Mesenteric fat pad (tissue), 1 donor: ENCODE measurements around the gene NAXD. TPM values are rescaled to one million over a fixed set of nuclear protein-coding genes. Genes with fewer than 3 reads are reported as not detected.
"Not testable (repeated sequence)": the region's sequence is repeated elsewhere in the genome, so short reads cannot be mapped to it uniquely, and the experiment has no call there.

Source experiments
- DNase-seq: peaks from one replicate; pipeline ENCODE4 v3.0.0-alpha.2; 2020; ENCODE audit warnings: low spot score
- long read RNA-seq: library from polyadenylated mRNA; unstranded; transcript quantifications from one replicate; pipeline ENCODE4 v2.0.0, GENCODE V29; 2020
- total RNA-seq: library from RNA; stranded (reverse); fragmentation: NEBNext Ultra II Directional; extraction: Animal tissue kit (Norgen Biotek cat#: 25700); gene quantifications from one replicate; pipeline ENCODE4 v1.2.1, GENCODE V29; 2021
- donor health status: DM: yes; HTN: yes; CAD: no.

The NAXD gene
- 20.1 TPM for total RNA-seq
- long read RNA-seq, transcript NAXD-202 (7 exons, 2,311 nt), result major isoform, 5 of 163 reads
- long read RNA-seq, transcript NAXD-203 (9 exons, 2,377 nt), result major isoform, 5 of 163 reads
- long read RNA-seq, partial matches to known transcripts, result 12 of 163 reads
- long read RNA-seq, other reads (novel, unspliced or antisense), result 140 of 163 reads

GRCh38 chr13:110615322-110616102, at the start of gene NAXD:
TSS of gene NAXD (plus strand) at chr13:110615545. CDS start at chr13:110615602, 57 bp downstream.
- DNase-seq, result peak; percentile 97

DNA sequence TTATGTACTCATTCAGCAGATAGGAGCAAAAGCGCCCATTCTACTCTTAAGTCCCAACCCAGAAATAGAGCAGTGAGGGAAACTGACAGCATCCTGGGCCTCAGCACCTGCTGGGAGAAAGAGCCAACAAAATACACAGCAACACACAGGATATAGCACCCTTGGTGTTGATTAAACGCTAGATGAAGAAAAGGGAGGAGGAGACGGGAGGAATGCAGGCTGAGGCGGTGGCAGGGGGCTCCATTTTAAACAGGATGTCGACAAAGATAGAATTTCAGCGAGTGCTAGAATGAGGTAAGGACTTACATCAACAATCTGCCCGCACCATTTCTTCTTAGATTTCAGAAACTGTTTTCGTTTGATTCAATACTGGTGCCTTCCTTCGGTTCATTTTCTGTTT, 49.2 kb upstream of the NAXD start:
- no peak for DNase-seq

GRCh38 chr13:110568612-110569011, 46.7 kb upstream of the NAXD start:
- DNase-seq, result peak; percentile 33

DNA sequence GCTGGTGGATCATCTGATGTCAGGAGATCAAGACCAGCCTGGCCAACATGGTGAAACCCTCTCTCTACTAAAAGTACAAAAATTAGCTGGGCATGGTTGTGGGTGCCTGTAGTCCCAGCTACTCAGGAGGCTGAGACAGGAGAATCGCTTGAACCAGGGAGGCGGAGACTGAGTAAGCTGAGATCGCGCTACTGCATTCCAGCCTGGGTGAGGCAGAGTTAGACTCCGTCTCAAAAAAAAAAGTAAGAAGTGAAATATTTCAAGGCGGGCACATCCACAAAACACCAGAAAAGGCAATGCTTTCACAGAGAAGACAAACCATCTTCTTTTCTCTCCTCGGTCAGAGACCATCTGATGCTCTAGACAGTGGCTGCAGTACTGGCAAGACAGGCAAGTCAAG, 45.4 kb upstream of the NAXD start:
- DNase-seq, result not testable (repeated sequence)

DNA sequence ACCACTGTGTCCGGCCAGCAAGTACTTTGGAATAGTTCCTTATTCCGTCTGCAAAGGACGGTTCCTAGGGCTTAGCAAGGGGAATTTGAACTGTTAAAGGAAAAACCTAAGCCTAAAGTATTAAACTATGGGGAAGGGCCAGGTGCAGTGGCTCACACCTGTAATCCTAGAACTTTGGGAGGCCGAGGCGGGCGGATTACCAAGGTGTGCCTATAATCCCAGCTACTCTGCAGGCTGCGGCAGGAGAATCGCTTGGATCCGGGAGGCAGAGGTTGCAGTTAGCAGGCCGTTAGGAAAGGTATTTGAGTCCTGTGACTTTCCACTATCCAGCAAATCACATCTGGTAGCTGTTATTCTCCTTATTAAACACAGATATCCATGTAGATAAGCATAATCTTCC, 44.5 kb upstream of the NAXD start:
- DNase-seq, result no peak

- DNase-seq, result peak; percentile 78
These were observed 43.2 kb upstream of the NAXD start for GRCh38 chr13:110571896-110572777.

GRCh38 chr13:110572778-110573118, 42.6 kb upstream of the NAXD start:
- no peak for DNase-seq

DNA sequence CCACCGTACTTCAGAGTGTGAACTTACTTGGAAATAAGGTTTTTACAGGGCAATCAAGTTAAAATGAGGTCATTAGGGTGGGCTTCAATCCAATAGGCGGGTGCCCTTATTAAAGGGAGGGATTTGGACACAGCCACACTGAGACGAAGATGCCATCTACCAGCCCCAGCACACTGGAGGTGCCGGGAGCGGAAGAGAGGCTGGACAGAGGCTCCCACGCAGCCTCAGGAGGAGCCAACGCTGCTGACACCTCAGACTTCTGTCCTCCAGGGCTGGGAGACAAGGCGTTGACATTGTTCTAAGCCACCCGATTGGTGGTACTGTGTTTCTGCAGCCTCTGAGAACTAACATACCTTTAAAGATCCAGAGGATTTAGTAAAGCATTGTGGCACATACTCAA, 41.2 kb upstream of the NAXD start:
- no peak for DNase-seq

DNA sequence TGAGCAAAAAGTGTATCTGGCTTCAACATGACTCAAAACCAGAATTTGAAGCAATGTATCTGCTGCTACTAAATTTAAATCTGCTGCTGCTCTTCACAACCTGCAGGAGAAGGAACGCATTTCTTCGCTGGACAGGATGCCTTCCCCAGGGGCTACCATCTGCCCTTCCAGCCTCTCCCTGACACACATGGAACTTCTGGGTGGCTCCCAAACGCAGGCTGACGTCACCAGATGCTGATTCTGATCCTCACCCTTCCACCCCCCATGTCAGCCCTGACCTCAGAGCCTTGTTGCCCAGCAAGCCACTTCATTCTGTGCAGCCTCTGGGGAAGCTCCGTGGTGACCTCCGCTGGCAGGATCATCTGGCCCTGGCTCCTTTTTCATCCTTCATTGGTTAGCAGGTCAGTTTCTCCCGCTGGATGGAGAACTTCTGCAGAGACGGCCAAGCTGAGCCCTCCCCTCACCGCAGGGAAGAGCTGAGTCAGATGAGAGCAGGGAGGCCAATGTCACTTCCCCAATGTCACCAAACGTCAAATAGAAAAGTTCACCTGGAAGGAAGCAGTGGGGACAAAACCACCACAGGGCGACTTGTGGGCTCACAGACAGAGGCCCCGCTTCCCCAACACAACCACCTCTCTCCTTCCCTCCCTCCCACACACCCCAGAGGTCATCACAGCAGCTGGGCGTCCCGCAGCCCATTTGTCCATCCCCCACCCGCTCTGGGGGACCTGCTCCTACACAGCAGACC, 39.8 kb upstream of the NAXD start:
- DNase-seq, result peak; percentile 84

DNA sequence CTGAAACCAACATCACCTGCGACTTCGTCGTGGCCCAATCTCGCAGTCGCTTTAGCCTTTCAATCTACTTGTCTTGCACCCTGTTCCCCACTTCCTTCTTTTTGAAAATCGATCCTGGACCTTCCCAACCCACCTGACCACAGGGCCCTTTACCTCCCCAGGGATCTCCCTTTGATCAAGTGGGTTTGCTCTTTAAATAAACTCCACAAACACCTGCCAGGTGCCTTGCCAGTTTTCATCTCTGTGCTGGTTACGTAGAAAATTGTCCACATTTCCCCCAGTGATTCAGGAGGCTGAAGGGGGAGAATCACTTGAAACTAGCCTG, 39.3 kb upstream of the NAXD start:
- no peak for DNase-seq

GRCh38 chr13:110576736-110577476, 38.4 kb upstream of the NAXD start:
- DNase-seq, result no peak

DNA sequence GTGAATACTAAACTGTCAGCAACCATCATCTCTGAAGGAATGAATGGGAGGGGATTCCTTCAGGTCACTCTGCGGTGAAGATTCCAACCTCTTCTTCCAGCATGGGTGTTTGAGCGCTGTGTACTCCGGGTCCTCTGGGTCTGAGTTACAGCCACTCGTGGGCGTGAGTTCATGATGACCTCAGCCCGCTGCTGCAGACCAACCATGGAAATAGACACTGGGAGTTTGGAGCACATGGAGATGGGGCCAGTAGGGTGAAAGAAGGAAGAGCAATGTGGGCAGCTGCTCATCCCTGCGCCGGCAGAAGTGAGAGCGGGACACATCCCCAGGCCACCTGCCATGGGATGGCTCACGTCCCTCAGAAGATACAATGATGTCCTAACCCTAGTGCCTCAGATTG, 37.0 kb upstream of the NAXD start:
- no peak for DNase-seq

DNA sequence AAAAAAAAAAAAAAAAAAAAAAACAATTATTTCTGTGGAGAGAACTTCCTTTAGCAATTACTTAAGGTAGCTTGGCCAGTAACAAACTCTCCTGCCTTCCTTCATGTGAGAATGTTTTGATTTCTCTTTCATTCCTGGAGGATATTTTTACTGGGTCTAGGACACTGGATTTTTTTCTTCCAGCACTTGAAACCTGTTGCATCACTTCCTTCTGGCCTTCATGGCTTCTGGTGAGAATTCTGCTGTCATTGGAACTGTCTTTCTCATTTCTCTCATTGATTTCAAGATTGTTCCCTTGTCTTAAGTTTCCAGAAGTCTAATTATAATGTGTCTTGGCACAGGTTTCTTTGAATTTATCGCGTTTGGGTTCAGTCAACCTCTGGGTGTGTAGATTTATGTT, 34.5 kb upstream of the NAXD start:
- DNase-seq, result no peak

DNA sequence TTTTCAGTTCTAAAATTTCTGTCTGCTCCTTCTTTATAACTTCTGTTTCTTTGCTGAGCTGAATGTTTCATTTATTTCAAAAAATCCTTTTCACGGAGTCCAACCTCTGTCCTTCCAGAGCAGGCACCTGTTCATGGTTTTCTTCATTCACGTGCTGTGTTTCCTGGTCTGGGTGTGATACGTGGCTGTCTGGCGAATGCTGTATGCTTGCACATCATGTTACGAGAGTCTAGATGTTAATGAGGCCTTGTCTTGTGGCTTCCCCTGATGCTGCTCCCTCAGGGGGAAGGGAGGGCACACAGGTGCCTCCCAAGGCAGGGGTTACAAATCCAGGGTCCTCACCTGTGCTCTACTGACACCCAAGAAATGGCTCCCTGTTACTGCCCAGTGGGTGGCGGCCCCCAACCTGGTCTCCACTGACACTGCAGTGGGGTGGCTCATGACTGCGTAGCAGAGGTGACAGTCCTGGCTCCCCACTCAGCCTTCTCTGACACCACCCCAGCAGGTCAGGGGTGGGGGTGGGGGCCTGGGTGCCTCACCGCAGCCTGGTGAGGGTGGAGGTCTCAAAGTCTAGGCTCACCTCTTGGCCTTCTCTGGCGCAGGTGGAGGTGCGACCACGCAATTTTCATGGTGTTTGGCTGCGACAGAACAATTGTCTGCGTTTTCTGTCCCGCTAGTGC, 33.7 kb upstream of the NAXD start:
- peak; percentile 47 for DNase-seq

GRCh38 chr13:110582421-110582954, 32.9 kb upstream of the NAXD start:
- peak; percentile 68 for DNase-seq

DNA sequence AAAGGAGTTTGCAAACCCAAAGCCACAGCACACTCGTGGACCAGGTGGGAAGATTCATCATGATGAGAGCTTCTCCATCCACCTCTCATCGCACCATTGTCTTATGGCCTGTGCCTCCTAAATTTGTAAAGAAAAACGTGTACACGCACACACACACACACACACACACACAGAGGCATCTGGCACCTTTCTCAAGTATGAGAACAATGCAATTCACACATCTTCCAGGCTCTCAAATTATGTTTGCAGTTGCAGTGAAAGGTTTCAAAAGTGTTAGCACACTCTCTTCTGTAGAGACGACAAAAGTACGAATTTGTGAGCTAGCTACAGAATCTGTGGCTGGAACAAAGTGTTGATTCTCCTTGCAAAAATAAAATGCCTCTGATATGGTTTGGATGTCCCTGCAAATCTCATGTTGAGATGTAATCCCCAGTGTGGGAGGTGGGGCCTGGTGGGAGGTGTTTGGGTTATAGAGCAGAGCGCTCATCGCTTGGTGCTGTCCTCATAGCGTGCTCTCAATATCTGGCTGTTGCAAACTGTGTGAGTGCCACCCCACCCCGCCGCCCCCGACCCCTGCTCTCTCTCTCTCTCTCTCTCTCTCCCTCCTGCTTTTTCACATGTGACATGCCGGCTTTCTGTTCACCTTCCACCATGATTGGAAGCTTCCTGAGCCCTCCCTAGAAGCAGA, 32.0 kb upstream of the NAXD start:
- DNase-seq, result peak; percentile 57

DNA sequence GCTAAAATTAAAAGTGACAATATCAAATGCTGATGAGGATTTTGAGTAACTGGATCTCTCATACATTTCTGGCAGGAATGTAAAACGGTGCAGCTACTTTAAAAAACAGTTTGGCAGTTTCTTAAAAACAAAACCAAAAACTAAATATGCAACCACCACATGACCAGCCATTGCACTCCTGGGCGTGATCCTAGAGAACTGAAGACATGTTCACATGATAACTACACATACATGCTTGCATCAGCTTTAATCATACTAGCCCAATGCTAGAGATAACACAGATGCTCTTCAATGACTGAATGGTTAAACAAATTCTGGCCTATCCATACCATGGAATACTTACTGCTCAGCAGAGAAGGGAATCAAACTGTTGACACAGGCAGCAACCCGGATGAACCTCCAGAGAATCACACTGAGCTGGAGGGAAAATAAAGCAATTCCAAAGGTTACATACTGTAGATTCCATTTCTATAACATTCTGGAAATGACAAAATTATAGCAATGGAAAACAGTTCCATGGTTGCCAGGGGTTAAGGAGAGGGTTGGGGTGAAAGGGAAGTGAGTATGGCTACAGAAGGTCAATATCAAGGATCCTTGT, 25.5 kb upstream of the NAXD start:
- no peak for DNase-seq

GRCh38 chr13:110590577-110590976, 24.8 kb upstream of the NAXD start:
- DNase-seq, result no peak

GRCh38 chr13:110592665-110593064, 22.7 kb upstream of the NAXD start:
- no peak for DNase-seq
